Activated naive CD4-positive, alpha-beta T cell treated with anti-CD3 and anti-CD28 coated beads, Interleukin-2, amount 10 ng/mL, durations not matched to agents 7 days and 5 days (primary cell): ENCODE measurements around the gene ETV3.

Experiments
- CTCF ChIA-PET: fragments of 350-600 bp; sonication (Branson Sonifier 250); formaldehyde crosslinking; loops from one replicate; lab custom pipeline; 2021; ENCODE audit warnings: antibody characterized with exemption; lab: Charles Lee
- DNase-seq: peaks from one replicate; pipeline ENCODE4 v3.0.0-alpha.2; 2020
- H3K27ac Mint-ChIP-seq: one replicate; pipeline ENCODE4 v1.8.0; 2021; ENCODE audit warnings: mild to moderate bottlenecking, moderate library complexity, mixed read lengths
- H3K27me3 Mint-ChIP-seq: one replicate; pipeline ENCODE4 v1.8.0; 2021; ENCODE audit warnings: mild to moderate bottlenecking, mixed read lengths
- H3K36me3 Mint-ChIP-seq: one replicate; pipeline ENCODE4 v1.8.0; 2021; ENCODE audit warnings: mixed read lengths
- H3K4me1 Mint-ChIP-seq: one replicate; pipeline ENCODE4 v1.8.0; 2021; ENCODE audit warnings: mixed read lengths
- H3K4me3 Mint-ChIP-seq: one replicate; pipeline ENCODE4 v1.8.0; 2021; ENCODE audit warnings: mild to moderate bottlenecking, moderate library complexity, mixed read lengths
- H3K9me3 Mint-ChIP-seq: one replicate; pipeline ENCODE4 v1.8.0; 2021; ENCODE audit warnings: mixed read lengths

ETV3 gene

DNA sequence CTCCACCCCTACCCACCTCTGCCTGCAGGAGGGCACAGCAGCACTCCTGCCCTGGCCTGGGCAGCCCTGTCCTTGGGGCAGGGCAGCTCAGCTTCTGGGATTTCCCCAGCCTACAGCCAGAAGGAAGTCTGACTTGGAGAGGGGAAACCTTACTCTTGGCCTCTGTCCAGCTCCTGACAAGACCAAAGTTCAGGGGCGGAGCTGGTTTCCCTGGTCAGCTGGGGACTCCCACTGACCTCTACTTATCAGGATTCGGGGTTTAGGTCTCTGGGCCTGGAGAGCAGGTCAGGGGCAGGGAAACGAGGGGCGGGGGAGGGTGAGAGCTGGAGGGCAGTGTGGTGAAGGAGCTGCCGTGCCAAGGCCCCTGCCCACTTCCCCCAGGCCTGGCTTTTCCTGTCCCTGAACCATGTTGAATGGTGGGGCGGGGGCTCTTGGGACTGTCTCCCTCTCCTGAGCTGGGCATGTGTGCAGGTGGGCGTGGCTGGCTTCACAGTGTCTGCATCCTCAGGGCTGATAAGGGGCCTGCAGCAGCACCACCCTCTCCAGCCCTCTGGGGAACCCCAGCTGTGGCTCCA, 16.8 kb upstream of the ETV3 start:
- CTCF ChIA-PET = interaction anchor here (0.6 to 18.3 kb wide), 14 partner anchors 9 to 465 kb away, joined by 3 to 491 read pairs (median 6); no protein-coding TSS in a partner anchor
- DNase-seq = no peak
- Mint-ChIP-seq H3K27ac (no peak overlapping the region), H3K4me1 (peaks cover 43% of the 10 kb centered on the region), H3K4me3 (no peak overlapping the region), H3K9me3 (no peaks in the 10 kb centered on the region), H3K27me3 (peaks cover 45% of the 10 kb centered on the region), H3K36me3 (no peaks in the 10 kb centered on the region)

DNA sequence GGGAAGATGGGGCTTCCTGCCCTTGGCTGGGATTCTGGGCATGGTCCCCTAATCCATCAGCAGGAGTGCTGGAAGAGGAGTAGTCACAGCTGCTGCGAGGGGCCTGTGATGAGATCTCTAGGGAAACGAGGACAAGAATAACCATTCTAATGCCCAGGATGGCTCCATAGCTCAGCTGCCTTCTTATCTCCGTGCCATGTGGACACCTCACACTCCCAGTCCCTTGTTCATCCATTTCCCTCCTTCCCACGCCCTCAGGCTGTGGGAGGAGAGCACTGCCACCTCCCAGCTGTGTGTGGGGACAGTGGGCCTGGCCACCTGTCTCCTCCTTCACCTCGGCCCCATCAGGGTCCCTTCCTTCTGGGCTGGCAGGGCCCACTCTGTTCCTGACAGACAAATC, 16.1 kb upstream of the ETV3 start:
- peaks cover 48% of the 10 kb centered on the region for H3K4me1 Mint-ChIP-seq
- peaks cover 40% of the 10 kb centered on the region for H3K27me3 Mint-ChIP-seq
- CTCF ChIA-PET = interaction anchor here (0.6 to 18.3 kb wide), 11 partner anchors 9 to 464 kb away, joined by 3 to 491 read pairs (median 4); no protein-coding TSS in a partner anchor
- no peak for DNase-seq
- no peak overlapping the region for H3K4me3 Mint-ChIP-seq
- H3K36me3 Mint-ChIP-seq = no peaks in the 10 kb centered on the region
- no peaks in the 10 kb centered on the region for H3K9me3 Mint-ChIP-seq
- H3K27ac Mint-ChIP-seq = no peak overlapping the region

DNA sequence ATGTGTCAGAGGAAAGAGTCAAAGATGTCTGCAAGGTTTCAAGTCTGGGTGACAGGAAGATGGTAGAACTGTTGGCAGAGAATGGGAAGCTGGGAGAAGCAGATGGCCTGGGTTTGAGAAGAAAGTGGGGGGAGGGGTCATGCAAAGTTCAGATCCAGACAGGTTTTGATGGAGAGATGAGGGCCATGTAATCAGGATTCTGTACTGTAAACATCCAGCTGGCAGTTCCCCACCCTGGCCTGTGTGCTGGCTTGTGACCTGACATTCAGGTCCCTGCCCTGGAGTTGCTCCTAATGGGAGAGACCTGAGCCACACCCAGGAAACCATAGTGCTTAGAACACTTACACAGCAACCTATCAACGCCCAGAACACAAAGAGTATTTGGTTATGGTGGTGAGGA, 15.6 kb upstream of the ETV3 start:
- H3K27ac Mint-ChIP-seq = no peak overlapping the region
- peaks cover 38% of the 10 kb centered on the region for H3K27me3 Mint-ChIP-seq
- H3K4me3 Mint-ChIP-seq = no peak overlapping the region
- H3K4me1 Mint-ChIP-seq = peaks cover 52% of the 10 kb centered on the region
- H3K36me3 Mint-ChIP-seq = no peaks in the 10 kb centered on the region
- H3K9me3 Mint-ChIP-seq = no peaks in the 10 kb centered on the region
- CTCF ChIA-PET = interaction anchor here (0.6 to 18.3 kb wide), 7 partner anchors 9 to 429 kb away, joined by 3 to 491 read pairs (median 3); no protein-coding TSS in a partner anchor
- no peak for DNase-seq

DNA sequence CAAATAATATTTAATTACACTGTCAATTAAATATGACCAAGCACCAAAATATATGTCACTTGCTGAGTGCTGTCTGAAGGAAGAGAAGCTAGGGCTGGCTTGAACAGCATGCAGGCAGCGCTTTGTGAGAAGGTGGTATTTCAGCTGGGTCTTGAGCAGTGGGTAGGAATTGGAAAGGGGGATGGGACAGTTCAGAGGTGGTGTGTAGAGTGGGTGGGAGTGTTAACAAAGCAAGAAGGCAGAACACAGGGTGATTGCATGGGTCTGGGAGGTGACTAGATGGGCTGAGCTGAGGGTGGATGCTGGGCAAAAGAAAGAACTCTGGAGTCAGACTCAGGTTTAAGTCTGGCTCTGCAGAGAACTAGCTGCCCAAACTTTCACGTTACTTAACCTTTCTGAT, 14.3 kb upstream of the ETV3 start:
- Mint-ChIP-seq H3K27ac (no peak overlapping the region), H3K36me3 (no peaks in the 10 kb centered on the region), H3K27me3 (peaks cover 31% of the 10 kb centered on the region), H3K9me3 (no peaks in the 10 kb centered on the region), H3K4me3 (no peak overlapping the region), H3K4me1 (peaks cover 61% of the 10 kb centered on the region)
- no peak for DNase-seq
- CTCF ChIA-PET = interaction anchor here (1.0 to 18.3 kb wide), 5 partner anchors 8 to 65 kb away, joined by 3 to 491 read pairs (median 4); no protein-coding TSS in a partner anchor

DNA sequence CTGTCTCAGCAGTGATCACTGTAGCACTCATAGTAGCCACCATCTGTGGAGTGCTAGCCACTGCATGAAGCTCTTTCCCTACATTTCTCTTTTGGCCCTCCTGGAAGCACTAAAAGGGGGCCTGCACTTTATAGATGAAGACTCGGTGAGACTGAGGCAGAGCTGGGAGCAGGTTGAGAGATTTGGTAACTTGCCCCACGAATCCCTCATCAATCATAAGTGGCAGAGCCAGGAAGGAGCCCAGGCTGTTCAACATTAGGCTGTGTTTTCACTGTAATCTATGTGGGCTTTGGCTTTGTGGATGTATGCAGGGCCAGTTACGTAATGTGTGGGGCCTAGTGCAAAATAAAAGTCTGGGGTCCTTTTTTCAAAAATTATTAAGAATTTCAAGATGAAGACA, 13.3 kb upstream of the ETV3 start:
- H3K9me3 Mint-ChIP-seq = no peaks in the 10 kb centered on the region
- CTCF ChIA-PET = interaction anchor here (0.8 to 18.3 kb wide), 3 partner anchors 17 to 64 kb away, joined by 3 to 491 read pairs (median 3); no protein-coding TSS in a partner anchor

DNA sequence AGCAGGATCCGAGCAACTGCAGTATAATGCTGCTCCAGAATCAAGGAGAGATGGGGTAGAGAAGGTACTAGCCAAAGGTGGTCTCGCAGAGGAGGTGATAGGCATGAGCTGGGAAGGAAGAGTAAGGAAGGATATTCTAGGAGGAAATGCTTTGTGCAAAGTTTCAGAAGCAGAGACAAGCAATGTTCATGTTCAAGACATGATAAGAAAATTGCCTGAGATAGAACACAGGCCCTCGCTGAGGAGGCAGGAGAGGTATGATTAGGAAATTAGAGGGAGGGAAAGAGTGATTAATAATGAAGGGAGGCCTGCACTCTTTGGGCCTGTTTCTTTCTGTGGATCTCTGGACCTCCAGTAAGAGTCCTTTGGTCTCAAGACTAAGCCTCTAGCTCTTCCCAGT, 12.9 kb upstream of the ETV3 start:
- H3K27ac Mint-ChIP-seq = no peak overlapping the region
- H3K9me3 Mint-ChIP-seq = no peaks in the 10 kb centered on the region
- CTCF ChIA-PET = interaction anchor here (0.8 to 18.3 kb wide), 3 partner anchors 17 to 63 kb away, joined by 3 to 491 read pairs (median 3); no protein-coding TSS in a partner anchor
- peaks cover 60% of the 10 kb centered on the region for H3K4me1 Mint-ChIP-seq
- peaks cover 28% of the 10 kb centered on the region for H3K27me3 Mint-ChIP-seq
- no peak overlapping the region for H3K4me3 Mint-ChIP-seq
- DNase-seq = no peak
- H3K36me3 Mint-ChIP-seq = no peaks in the 10 kb centered on the region

More for the DNA sequence above, 13.3 kb upstream of the ETV3 start:
- no peak for DNase-seq
- H3K27ac Mint-ChIP-seq = no peak overlapping the region
- H3K4me3 Mint-ChIP-seq = no peak overlapping the region
- no peaks in the 10 kb centered on the region for H3K36me3 Mint-ChIP-seq
- H3K27me3 Mint-ChIP-seq = peaks cover 27% of the 10 kb centered on the region
- peaks cover 61% of the 10 kb centered on the region for H3K4me1 Mint-ChIP-seq

DNA sequence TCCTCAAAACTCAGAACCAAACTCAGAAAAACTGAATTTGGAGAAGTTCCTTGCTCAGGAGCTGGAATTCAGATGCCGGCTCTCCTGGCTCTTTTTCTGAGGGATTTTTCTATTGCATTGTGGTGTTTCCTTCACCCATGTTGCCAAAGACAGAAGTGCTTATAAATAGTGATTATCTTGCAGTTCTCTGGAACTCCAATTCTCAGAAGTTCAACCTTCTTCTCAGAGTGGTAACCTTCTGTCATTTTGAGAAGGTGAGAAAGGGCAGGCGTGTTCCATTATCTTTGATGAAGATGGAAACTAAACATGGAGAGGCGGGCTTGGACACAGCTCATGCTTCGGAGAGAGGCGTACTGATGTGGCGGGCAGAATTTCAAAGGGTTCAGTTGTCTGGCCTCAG, 12.4 kb upstream of the ETV3 start:
- H3K27ac Mint-ChIP-seq = no peak overlapping the region
- CTCF ChIA-PET = interaction anchor here (0.5 to 18.3 kb wide), 3 partner anchors 16 to 1525 kb away, joined by 3 to 491 read pairs (median 3); no protein-coding TSS in a partner anchor
- DNase-seq = no peak
- peaks cover 24% of the 10 kb centered on the region for H3K27me3 Mint-ChIP-seq
- H3K9me3 Mint-ChIP-seq = no peaks in the 10 kb centered on the region
- no peaks in the 10 kb centered on the region for H3K36me3 Mint-ChIP-seq
- peaks cover 57% of the 10 kb centered on the region for H3K4me1 Mint-ChIP-seq
- H3K4me3 Mint-ChIP-seq = no peak overlapping the region

DNA sequence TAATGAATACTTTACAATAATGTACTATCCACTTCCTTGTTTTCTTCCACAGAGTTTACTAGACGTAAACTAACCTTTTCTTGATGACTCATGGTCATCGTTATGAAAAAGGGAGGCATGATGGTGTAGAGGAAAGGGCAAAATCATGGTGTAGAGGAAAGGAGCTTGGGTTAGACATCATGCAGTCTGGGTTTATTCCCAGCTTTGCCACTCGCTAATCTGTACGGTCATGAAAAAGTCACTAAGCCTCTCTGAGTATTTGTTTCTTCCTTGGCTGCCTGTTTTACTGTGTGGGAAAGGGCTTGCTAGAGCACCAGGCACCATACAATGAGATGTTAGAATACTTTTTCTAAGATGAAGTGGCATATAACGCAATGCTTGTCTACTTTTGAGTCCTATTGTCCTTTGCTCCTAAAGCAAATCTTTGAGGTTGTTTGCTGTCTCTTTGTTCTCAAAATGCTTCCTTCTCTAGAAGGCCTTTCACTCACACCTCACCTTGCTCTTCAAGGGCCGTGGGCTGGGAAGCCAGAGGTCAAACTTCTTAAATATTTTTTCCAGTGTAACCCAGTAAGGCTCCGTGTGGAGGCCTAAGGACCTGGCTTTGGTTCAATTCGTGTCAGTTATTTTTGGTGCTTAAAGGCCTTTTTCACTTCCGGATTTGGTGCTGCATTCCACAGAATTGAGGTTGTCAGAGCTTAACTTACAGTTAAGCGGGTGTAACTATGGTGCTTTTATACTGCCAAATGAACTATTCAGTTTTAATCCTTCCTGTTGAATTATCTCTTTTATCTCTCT, 9.9 kb upstream of the ETV3 start:
- CTCF ChIA-PET = interaction anchor here (1.1 to 18.3 kb wide), 6 partner anchors 8 to 74 kb away, joined by 3 to 491 read pairs (median 4); partner anchors contain the start of gene ETV3
- peaks cover 20% of the 10 kb centered on the region for H3K27me3 Mint-ChIP-seq
- peaks cover 36% of the 10 kb centered on the region for H3K4me1 Mint-ChIP-seq
- H3K4me3 Mint-ChIP-seq = no peak overlapping the region
- DNase-seq = no peak
- H3K36me3 Mint-ChIP-seq = no peaks in the 10 kb centered on the region
- no peak overlapping the region for H3K27ac Mint-ChIP-seq
- H3K9me3 Mint-ChIP-seq = no peaks in the 10 kb centered on the region

DNA sequence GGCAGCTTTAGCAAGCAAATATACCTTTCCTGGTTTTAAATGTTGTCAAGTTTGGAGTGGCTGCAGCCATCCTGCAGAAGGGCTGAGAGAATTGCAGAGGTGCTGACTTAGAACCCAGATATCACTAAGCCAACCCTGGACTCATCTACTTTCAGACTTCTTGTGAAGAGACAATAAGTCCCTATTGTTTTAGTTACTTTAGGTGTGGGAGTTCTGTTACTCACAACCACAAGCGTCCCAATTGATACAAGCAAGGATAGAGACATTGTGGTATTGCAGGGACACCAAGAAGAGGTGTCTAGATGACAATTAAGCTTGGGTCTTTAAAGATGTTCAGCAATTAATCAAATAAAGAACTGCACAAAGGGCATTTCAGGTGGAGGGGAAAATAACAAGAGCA, 8.8 kb upstream of the ETV3 start:
- CTCF ChIA-PET = interaction anchor here (1.2 to 18.3 kb wide), 4 partner anchors 9 to 73 kb away, joined by 3 to 491 read pairs (median 6); no protein-coding TSS in a partner anchor
- Mint-ChIP-seq H3K4me3 (no peak overlapping the region), H3K36me3 (no peaks in the 10 kb centered on the region), H3K27me3 (peaks cover 20% of the 10 kb centered on the region), H3K27ac (no peak overlapping the region), H3K9me3 (no peaks in the 10 kb centered on the region), H3K4me1 (peaks cover 35% of the 10 kb centered on the region)
- DNase-seq = no peak

DNA sequence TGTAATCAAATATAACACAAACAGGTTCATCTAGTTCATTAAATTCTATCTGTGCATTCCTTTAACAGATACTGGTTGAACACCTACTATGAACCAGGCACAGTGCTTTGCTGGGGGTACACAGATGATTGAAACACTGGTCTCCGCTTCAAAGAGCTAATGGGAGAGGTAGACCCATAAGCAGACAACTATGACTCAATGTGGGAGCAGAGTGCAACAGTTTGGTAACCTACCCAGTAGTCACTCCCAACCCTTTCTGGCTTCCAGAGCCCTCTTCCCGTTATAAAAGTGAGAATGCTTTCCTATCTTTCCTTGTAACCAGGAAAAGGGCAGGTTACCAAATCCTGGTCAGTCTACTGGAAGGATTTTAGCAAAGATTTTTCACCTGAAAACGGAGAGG, 8.0 kb upstream of the ETV3 start:
- Mint-ChIP-seq H3K36me3 (no peaks in the 10 kb centered on the region), H3K27ac (no peak overlapping the region), H3K4me1 (peaks cover 30% of the 10 kb centered on the region), H3K27me3 (peaks cover 23% of the 10 kb centered on the region), H3K9me3 (no peaks in the 10 kb centered on the region), H3K4me3 (no peak overlapping the region)
- CTCF ChIA-PET = interaction anchor here (1.1 to 18.3 kb wide), 3 partner anchors 8 to 58 kb away, joined by 3 to 491 read pairs (median 8); no protein-coding TSS in a partner anchor
- no peak for DNase-seq

DNA sequence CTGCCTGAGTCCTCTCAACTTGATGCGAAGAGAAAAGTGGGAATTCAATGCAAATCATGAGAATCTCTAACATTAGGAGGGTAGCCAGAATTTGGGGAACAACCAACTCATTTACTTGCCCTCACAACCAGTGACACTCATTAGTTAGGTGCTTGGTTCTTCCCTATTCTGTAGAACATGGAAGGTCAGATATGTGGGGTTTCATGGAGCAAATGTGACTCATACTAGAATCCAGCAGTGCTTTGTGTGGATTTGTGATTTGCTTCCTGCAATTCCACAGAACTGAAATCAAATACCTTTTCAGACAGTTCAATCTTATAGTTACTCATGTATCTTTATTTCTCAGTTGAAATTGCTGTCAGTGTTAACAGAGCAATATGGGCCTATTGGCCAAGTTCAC, 6.9 kb upstream of the ETV3 start:
- Mint-ChIP-seq H3K4me1 (peaks cover 18% of the 10 kb centered on the region), H3K27me3 (peaks cover 30% of the 10 kb centered on the region), H3K4me3 (no peak overlapping the region), H3K36me3 (no peaks in the 10 kb centered on the region), H3K27ac (no peak overlapping the region), H3K9me3 (no peaks in the 10 kb centered on the region)
- CTCF ChIA-PET = interaction anchor here (1.1 kb wide), 1 partner anchor 9 kb away, joined by 3 read pairs; no protein-coding TSS in a partner anchor
- no peak for DNase-seq

DNA sequence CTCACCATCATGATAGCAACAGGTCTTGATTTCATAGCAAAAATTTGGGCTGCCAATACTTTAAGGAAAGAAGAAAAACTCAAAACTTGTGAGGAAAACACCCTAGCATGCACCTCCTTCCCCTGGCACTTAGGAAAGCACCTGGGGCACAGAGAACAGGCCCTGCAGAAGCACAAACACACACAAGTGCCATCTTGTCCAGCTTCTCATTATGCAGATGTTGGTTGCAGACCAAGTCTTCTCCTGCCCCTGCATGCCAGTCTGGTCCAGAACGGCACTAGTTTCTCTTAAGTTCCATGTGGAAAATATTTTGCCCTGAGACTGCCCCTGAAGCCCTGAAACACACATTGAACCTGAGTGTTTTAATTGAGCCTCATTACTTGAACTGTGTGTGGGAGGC, 6.3 kb upstream of the ETV3 start:
- no peak overlapping the region for H3K4me3 Mint-ChIP-seq
- no peak for DNase-seq
- H3K27ac Mint-ChIP-seq = no peak overlapping the region
- H3K27me3 Mint-ChIP-seq = peaks cover 30% of the 10 kb centered on the region
- CTCF ChIA-PET = interaction anchor here (0.7 kb wide), 1 partner anchor 9 kb away, joined by 3 read pairs; no protein-coding TSS in a partner anchor
- no peaks in the 10 kb centered on the region for H3K9me3 Mint-ChIP-seq
- H3K36me3 Mint-ChIP-seq = no peaks in the 10 kb centered on the region
- peaks cover 17% of the 10 kb centered on the region for H3K4me1 Mint-ChIP-seq

DNA sequence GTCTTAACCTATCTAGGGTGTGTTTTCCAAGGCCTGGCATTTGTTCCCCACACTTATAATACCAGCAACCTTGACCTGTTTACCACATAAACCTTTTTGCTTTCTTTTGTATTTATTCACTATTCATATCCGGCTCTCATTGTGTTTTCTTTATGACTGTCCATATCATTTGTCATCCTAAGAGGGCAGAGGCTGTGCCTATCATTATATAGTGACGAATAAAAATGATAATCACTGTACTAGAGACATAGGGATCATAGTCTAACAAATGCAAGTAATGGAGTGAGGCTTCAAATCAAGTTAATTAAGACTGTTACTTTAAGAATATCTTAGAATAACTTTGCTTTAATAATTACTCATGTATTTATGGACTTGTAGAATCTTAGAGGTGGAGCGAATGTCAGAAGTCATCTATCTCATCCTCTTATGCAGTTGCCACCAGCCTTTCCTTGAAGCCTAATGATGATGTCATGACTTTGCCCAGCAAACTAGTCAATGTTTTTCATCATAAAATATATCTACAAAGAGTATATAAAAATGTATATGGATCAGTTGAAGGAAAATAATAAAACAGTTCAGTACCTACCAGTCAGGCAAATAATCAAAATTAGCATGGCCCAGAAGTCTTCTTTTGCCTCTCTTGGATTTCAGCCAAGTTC, 4.7 kb upstream of the ETV3 start:
- H3K4me3 Mint-ChIP-seq = no peak overlapping the region

More for the DNA sequence above, 4.7 kb upstream of the ETV3 start:
- peaks cover 13% of the 10 kb centered on the region for H3K4me1 Mint-ChIP-seq
- H3K9me3 Mint-ChIP-seq = no peaks in the 10 kb centered on the region
- CTCF ChIA-PET = interaction anchor here (0.9 to 1.9 kb wide), 3 partner anchors 10 to 53 kb away, joined by 3 to 9 read pairs (median 6); no protein-coding TSS in a partner anchor
- no peak for DNase-seq
- no peaks in the 10 kb centered on the region for H3K36me3 Mint-ChIP-seq
- peaks cover 26% of the 10 kb centered on the region for H3K27me3 Mint-ChIP-seq
- H3K27ac Mint-ChIP-seq = no peak overlapping the region
